Heart left ventricle (tissue), 13 donors: Measurements from ENCODE around the gene CERS1.

Experiments used
- POLR2A ChIP-seq, 2 donors: fragments of 450-650 bp; IDR thresholded peaks; one replicate each; pipeline ENCODE4 v1.6.1; 2017; ENCODE audit warnings: antibody characterized with exemption in 2 of 2, mild to moderate bottlenecking in 2 of 2, moderate library complexity in 2 of 2
- TF ChIP-seq, protein P1 (sequence below), 12 donors: fragments of 200-600 bp; sonication (generic) in 4 of 12; IDR thresholded peaks; one replicate each; pipeline versions ENCODE4 v1.5.0 to v1.8.0; 2018 to 2022; ENCODE audit warnings: antibody characterized with exemption in 12 of 12, mild to moderate bottlenecking in 5 of 12
- donor health status: ischemic (EF 13 %, LVEDD 7.1; RV severe dilation, severe dysfunction).
- donor health status: DM: no; HTN: yes; CAD: no.
- donor health status: DM: no; HTN: no; CAD: no.
- donor health status: ischemic (EF 25% LVEDD 6.9; RV normal size, moderate dysfunction).
- donor health status: ischemic (EF 25% LVEDD 5.7; RV mildly dilated, moderate dysfunction).
- donor health status: ischemic (EF 35%, LVEDD 5.7; RV mildly dilated, moderate dysfunction).
- donor health status: nonischemic (EF 11% LVEDD 7.7; RV severe dilation, severe dysfunction).
- donor health status: DM: yes; HTN: yes; CAD: no.
- donor health status: PGD.
- donor health status: ischemic (EF 29% LVEDD 5.4; RV normal size, mild dysfunction).
- donor health status: nonischemic (EF 23%, LVEDD 6.1; RV moderate dilation, normal function).

DNA sequence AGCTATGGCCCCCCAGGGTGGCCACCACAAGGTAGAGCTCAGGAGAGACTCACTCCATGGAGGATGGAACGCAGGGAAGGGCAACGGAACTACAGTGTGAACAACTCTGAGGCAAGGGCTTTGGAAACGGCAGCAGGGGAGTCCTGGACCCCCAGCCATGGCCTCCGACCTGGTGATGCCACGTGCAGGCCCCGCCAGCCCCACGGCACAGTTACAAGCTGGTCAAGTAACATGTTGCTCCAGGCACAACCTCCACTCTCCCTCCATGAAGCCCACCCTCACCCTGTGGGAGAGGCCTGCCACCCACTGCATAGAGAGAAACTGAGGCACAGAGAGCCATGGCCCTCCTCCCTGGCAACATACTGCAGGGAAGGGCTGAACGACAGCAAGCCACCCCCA, 9.1 kb upstream of the CERS1 start:
- TF ChIP-seq, protein P1, sequence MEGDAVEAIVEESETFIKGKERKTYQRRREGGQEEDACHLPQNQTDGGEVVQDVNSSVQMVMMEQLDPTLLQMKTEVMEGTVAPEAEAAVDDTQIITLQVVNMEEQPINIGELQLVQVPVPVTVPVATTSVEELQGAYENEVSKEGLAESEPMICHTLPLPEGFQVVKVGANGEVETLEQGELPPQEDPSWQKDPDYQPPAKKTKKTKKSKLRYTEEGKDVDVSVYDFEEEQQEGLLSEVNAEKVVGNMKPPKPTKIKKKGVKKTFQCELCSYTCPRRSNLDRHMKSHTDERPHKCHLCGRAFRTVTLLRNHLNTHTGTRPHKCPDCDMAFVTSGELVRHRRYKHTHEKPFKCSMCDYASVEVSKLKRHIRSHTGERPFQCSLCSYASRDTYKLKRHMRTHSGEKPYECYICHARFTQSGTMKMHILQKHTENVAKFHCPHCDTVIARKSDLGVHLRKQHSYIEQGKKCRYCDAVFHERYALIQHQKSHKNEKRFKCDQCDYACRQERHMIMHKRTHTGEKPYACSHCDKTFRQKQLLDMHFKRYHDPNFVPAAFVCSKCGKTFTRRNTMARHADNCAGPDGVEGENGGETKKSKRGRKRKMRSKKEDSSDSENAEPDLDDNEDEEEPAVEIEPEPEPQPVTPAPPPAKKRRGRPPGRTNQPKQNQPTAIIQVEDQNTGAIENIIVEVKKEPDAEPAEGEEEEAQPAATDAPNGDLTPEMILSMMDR (IDR thresholded peaks at IDR 0.05) = no peak
- no peak for TF ChIP-seq POLR2A (IDR thresholded peaks at IDR 0.05)
